Liver (tissue), 9 donors: ENCODE results near the gene PIEZO1. TPM values are rescaled to one million over a fixed set of nuclear protein-coding genes. Genes with fewer than 3 reads are reported as not detected.

ENCODE experiments used
- DNase-seq: peaks from one replicate; pipeline ENCODE4 v3.0.0-alpha.2; 2017; ENCODE audit warnings: low spot score
- H3K27ac ChIP-seq, 2 donors: one replicate each; pipeline ENCODE4 v1.7.0; 2013; ENCODE audit warnings: inconsistent platforms in 2 of 2, low read length in 2 of 2, control low read depth in 1 of 2, low read depth in 1 of 2, mild to moderate bottlenecking in 1 of 2
- H3K27me3 ChIP-seq, 4 donors: one replicate each; pipeline versions ENCODE4 v1.6.1 to v1.7.0; 2013; ENCODE audit warnings: low read length in 3 of 4, inconsistent platforms in 1 of 4, mild to moderate bottlenecking in 1 of 4, moderate library complexity in 1 of 4; ENCODE audit not compliant: control insufficient read depth in 4 of 4, insufficient read depth in 4 of 4
- H3K36me3 ChIP-seq, 4 donors: one replicate each; pipeline versions ENCODE4 v1.6.1 to v1.7.0; 2013; ENCODE audit warnings: low read length in 3 of 4, mild to moderate bottlenecking in 3 of 4, low read depth in 1 of 4, moderate library complexity in 1 of 4; ENCODE audit not compliant: control insufficient read depth in 4 of 4, insufficient read depth in 3 of 4
- H3K4me1 ChIP-seq, 4 donors: one replicate each; pipeline versions ENCODE4 v1.6.1 to v1.7.0; 2013; ENCODE audit warnings: low read length in 3 of 4, mild to moderate bottlenecking in 3 of 4, moderate library complexity in 1 of 4; ENCODE audit not compliant: control insufficient read depth in 4 of 4, insufficient read depth in 4 of 4
- H3K4me3 ChIP-seq, 3 donors: one replicate each; pipeline versions ENCODE4 v1.6.1 to v1.7.0; 2013; ENCODE audit warnings: low read length in 3 of 3, control low read depth in 1 of 3, low read depth in 1 of 3, mild to moderate bottlenecking in 1 of 3
- H3K9ac ChIP-seq, 2 donors: one replicate each; pipeline ENCODE4 v1.7.0; 2013; ENCODE audit warnings: low read length in 2 of 2, mild to moderate bottlenecking in 2 of 2, moderate library complexity in 2 of 2, control low read depth in 1 of 2, low read depth in 1 of 2
- H3K9me3 ChIP-seq, 4 donors: one replicate each; pipeline versions ENCODE4 v1.6.1 to v1.7.0; 2013; ENCODE audit warnings: low read length in 3 of 4; ENCODE audit not compliant: control insufficient read depth in 4 of 4
- EGR1 ChIP-seq, 2 donors: IDR thresholded peaks; 2 replicates each; pipeline ENCODE4 v1.6.1; 2016 to 2018; ENCODE audit warnings: antibody characterized with exemption in 2 of 2, low read depth in 2 of 2
- FOXA1 ChIP-seq: IDR thresholded peaks from 2 replicates; pipeline ENCODE4 v1.6.1; 2016; ENCODE audit warnings: antibody characterized with exemption
- FOXA2 ChIP-seq: IDR thresholded peaks from 2 replicates; pipeline ENCODE4 v1.6.1; 2016; ENCODE audit warnings: antibody characterized with exemption
- GABPA ChIP-seq, 2 donors: IDR thresholded peaks in 1 of 2; conservative IDR thresholded peaks in 1 of 2; 2 replicates each; pipeline ENCODE4 v1.6.1; 2016; ENCODE audit warnings: antibody characterized with exemption in 2 of 2, mild to moderate bottlenecking in 1 of 2, moderate library complexity in 1 of 2
- HNF4A ChIP-seq, 2 donors: conservative IDR thresholded peaks; 2 replicates each; pipeline ENCODE4 v1.6.1; 2016; ENCODE audit warnings: antibody characterized with exemption in 2 of 2, mild to moderate bottlenecking in 2 of 2
- HNF4G ChIP-seq: IDR thresholded peaks from 2 replicates; pipeline ENCODE4 v1.6.1; 2016; ENCODE audit warnings: antibody characterized with exemption
- NR2F2 ChIP-seq: IDR thresholded peaks from 2 replicates; pipeline ENCODE4 v1.6.1; 2016; ENCODE audit warnings: antibody characterized with exemption
- RAD21 ChIP-seq, 2 donors: IDR thresholded peaks; 2 replicates each; pipeline ENCODE4 v1.6.1; 2016; ENCODE audit warnings: antibody characterized with exemption in 2 of 2, mild to moderate bottlenecking in 2 of 2
- RXRA ChIP-seq, 2 donors: IDR thresholded peaks; 2 replicates each; pipeline ENCODE4 v1.6.1; 2017 to 2018; ENCODE audit warnings: antibody characterized with exemption in 2 of 2, mild to moderate bottlenecking in 1 of 2
- YY1 ChIP-seq: IDR thresholded peaks from 2 replicates; pipeline ENCODE4 v1.6.1; 2016; ENCODE audit warnings: antibody characterized with exemption, mild to moderate bottlenecking
- WGBS: extraction: QIAGEN DNeasy Blood & Tissue Kit; methylation state at CpG from one replicate; pipeline ENCODE4 v1.1.7; 2013; 5-methylcytosine and 5-hydroxymethylcytosine counted together
- polyA plus RNA-seq, 2 donors: library from polyadenylated mRNA; stranded (reverse) in 1 of 2; unstranded in 1 of 2; fragments of 200-250 nt in 1 of 2; fragments of >200 nt in 1 of 2; fragmentation: Nextera tagmentation in 1 of 2; extraction: Ambion mirVana in 1 of 2; gene quantifications; one replicate each; pipeline versions ENCODE4 v1.2.1 to v1.2.3, GENCODE V29; 2013 to 2015
- total RNA-seq, 2 donors: library from RNA; depleted of rRNA; stranded (reverse); fragments of >200 nt; gene quantifications; one replicate each; pipeline ENCODE4 v1.2.3, GENCODE V29; 2014
- TF ChIP-seq, protein P1 (sequence below): IDR thresholded peaks from 2 replicates; pipeline ENCODE4 v1.6.1; 2016; ENCODE audit warnings: antibody characterized with exemption
- TF ChIP-seq, protein P2 (sequence below): fragments of 150-350 bp; IDR thresholded peaks from 2 replicates; pipeline ENCODE4 v1.5.1; 2017; ENCODE audit warnings: improper control_type of control experiment, low read depth, low read length; ENCODE audit not compliant: missing input control
- donor health status: healthy.
- donor health status: healthy.
- donor health status: healthy.
- donor health status: healthy.
- donor health status: healthy.

Gene PIEZO1
- total and polyA plus RNA-seq, 4 donors: 15.3 to 74.7 (median 59.2) TPM

- H3K9me3 ChIP-seq: no peaks in the 10 kb centered on the region
- H3K4me3 ChIP-seq: no peak overlapping the region
- DNase-seq: no peak
- no peak overlapping the region for H3K9ac ChIP-seq
- no peak overlapping the region for H3K27ac ChIP-seq
- no peak for TF ChIP-seq GABPA (IDR thresholded peaks at IDR 0.05 in 1 of 2, conservative IDR thresholded peaks at IDR 0.05 in 1 of 2)
- no peak for TF ChIP-seq FOXA1
- TF ChIP-seq FOXA2: no peak
- TF ChIP-seq RXRA (IDR thresholded peaks at IDR 0.05): no peak
- TF ChIP-seq HNF4A (conservative IDR thresholded peaks at IDR 0.05): no peak
- H3K36me3 ChIP-seq: peaks cover 0 to 24% (median 14%) of the 10 kb centered on the region in 4 donors
- 95% methylated on average over 33 of the region's 33 CpGs for WGBS
- peaks cover 0 to 17% (median 7%) of the 10 kb centered on the region in 4 donors for H3K4me1 ChIP-seq
- H3K27me3 ChIP-seq: no peaks in the 10 kb centered on the region
Measured at GRCh38 chr16:88739977-88740726, 44.9 kb downstream of the PIEZO1 start.

- WGBS: 92% methylated on average over 22 of the region's 22 CpGs
- Histone ChIP-seq H3K27me3 (no peaks in the 10 kb centered on the region), H3K36me3 (peaks cover 3 to 32% (median 15%) of the 10 kb centered on the region in 4 donors), H3K9me3 (no peaks in the 10 kb centered on the region), H3K9ac (no peak overlapping the region), H3K4me1 (peaks cover 0 to 13% (median 6%) of the 10 kb centered on the region in 4 donors), H3K27ac (no peak overlapping the region), H3K4me3 (no peak overlapping the region)
- no peak for DNase-seq
- TF ChIP-seq, protein P1, sequence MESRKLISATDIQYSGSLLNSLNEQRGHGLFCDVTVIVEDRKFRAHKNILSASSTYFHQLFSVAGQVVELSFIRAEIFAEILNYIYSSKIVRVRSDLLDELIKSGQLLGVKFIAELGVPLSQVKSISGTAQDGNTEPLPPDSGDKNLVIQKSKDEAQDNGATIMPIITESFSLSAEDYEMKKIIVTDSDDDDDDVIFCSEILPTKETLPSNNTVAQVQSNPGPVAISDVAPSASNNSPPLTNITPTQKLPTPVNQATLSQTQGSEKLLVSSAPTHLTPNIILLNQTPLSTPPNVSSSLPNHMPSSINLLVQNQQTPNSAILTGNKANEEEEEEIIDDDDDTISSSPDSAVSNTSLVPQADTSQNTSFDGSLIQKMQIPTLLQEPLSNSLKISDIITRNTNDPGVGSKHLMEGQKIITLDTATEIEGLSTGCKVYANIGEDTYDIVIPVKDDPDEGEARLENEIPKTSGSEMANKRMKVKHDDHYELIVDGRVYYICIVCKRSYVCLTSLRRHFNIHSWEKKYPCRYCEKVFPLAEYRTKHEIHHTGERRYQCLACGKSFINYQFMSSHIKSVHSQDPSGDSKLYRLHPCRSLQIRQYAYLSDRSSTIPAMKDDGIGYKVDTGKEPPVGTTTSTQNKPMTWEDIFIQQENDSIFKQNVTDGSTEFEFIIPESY: no peak
- TF ChIP-seq FOXA2 (no peak), RAD21 (IDR thresholded peaks at IDR 0.05) (no peak), HNF4G (no peak), NR2F2 (no peak), RXRA (IDR thresholded peaks at IDR 0.05) (no peak), HNF4A (conservative IDR thresholded peaks at IDR 0.05) (no peak), YY1 (no peak), FOXA1 (no peak), EGR1 (IDR thresholded peaks at IDR 0.05; ENCODE audit: low read depth in 2 of 2) (no peak)
- TF ChIP-seq, protein P2, sequence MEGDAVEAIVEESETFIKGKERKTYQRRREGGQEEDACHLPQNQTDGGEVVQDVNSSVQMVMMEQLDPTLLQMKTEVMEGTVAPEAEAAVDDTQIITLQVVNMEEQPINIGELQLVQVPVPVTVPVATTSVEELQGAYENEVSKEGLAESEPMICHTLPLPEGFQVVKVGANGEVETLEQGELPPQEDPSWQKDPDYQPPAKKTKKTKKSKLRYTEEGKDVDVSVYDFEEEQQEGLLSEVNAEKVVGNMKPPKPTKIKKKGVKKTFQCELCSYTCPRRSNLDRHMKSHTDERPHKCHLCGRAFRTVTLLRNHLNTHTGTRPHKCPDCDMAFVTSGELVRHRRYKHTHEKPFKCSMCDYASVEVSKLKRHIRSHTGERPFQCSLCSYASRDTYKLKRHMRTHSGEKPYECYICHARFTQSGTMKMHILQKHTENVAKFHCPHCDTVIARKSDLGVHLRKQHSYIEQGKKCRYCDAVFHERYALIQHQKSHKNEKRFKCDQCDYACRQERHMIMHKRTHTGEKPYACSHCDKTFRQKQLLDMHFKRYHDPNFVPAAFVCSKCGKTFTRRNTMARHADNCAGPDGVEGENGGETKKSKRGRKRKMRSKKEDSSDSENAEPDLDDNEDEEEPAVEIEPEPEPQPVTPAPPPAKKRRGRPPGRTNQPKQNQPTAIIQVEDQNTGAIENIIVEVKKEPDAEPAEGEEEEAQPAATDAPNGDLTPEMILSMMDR: no peak
Measured at GRCh38 chr16:88739139-88739976, 45.7 kb downstream of the PIEZO1 start.
